Measurements from ENCODE around the gene SAP25. TPM values are rescaled to one million over a fixed set of nuclear protein-coding genes. Genes with fewer than 3 reads are reported as not detected.

Gene SAP25
- total and polyA plus RNA-seq, 4 donors = 0.33 to 0.84 (median 0.56) TPM; not detected in 1

- DNase-seq (ENCODE audit: low spot score) = no peak
- WGBS = 12% methylated on average over 20 of the region's 20 CpGs
- TF ChIP-seq, protein P1, sequence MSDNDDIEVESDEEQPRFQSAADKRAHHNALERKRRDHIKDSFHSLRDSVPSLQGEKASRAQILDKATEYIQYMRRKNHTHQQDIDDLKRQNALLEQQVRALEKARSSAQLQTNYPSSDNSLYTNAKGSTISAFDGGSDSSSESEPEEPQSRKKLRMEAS (IDR thresholded peaks at IDR 0.05) = no peak
- TF ChIP-seq RAD21 (IDR thresholded peaks at IDR 0.05) (peak in 1 of 2 donors; percentile 16), NR2F2 (IDR thresholded peaks at IDR 0.05) (peak; percentile 17)
- TF ChIP-seq, protein P2, sequence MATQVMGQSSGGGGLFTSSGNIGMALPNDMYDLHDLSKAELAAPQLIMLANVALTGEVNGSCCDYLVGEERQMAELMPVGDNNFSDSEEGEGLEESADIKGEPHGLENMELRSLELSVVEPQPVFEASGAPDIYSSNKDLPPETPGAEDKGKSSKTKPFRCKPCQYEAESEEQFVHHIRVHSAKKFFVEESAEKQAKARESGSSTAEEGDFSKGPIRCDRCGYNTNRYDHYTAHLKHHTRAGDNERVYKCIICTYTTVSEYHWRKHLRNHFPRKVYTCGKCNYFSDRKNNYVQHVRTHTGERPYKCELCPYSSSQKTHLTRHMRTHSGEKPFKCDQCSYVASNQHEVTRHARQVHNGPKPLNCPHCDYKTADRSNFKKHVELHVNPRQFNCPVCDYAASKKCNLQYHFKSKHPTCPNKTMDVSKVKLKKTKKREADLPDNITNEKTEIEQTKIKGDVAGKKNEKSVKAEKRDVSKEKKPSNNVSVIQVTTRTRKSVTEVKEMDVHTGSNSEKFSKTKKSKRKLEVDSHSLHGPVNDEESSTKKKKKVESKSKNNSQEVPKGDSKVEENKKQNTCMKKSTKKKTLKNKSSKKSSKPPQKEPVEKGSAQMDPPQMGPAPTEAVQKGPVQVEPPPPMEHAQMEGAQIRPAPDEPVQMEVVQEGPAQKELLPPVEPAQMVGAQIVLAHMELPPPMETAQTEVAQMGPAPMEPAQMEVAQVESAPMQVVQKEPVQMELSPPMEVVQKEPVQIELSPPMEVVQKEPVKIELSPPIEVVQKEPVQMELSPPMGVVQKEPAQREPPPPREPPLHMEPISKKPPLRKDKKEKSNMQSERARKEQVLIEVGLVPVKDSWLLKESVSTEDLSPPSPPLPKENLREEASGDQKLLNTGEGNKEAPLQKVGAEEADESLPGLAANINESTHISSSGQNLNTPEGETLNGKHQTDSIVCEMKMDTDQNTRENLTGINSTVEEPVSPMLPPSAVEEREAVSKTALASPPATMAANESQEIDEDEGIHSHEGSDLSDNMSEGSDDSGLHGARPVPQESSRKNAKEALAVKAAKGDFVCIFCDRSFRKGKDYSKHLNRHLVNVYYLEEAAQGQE (IDR thresholded peaks at IDR 0.05) = peak; percentile 55
- Histone ChIP-seq H3K9me3 (ENCODE audit: control insufficient read depth in 4 of 4, low read length in 3 of 4) (no peaks in the 10 kb centered on the region), H3K36me3 (ENCODE audit: control insufficient read depth in 4 of 4, insufficient read depth in 3 of 4, low read depth in 1 of 4, low read length in 3 of 4) (peaks cover 9 to 25% (median 13%) of the 10 kb centered on the region in 4 donors), H3K4me1 (ENCODE audit: control insufficient read depth in 4 of 4, insufficient read depth in 4 of 4, low read length in 3 of 4) (peaks cover 2 to 38% (median 23%) of the 10 kb centered on the region in 4 donors), H3K9ac (ENCODE audit: low read depth in 1 of 2, low read length in 2 of 2) (peak overlapping the region; percentile 63 to 76), H3K27me3 (ENCODE audit: control insufficient read depth in 4 of 4, insufficient read depth in 4 of 4, low read length in 3 of 4) (no peaks in the 10 kb centered on the region), H3K27ac (ENCODE audit: low read depth in 1 of 2, low read length in 2 of 2) (peak overlapping the region; percentile 97 to 98), H3K4me3 (ENCODE audit: low read depth in 1 of 3, low read length in 3 of 3) (peak overlapping the region; percentile 77 to 94 (median 85))
These were observed 11.2 kb upstream of the SAP25 start for GRCh38 chr7:100584683-100585510.

DNA sequence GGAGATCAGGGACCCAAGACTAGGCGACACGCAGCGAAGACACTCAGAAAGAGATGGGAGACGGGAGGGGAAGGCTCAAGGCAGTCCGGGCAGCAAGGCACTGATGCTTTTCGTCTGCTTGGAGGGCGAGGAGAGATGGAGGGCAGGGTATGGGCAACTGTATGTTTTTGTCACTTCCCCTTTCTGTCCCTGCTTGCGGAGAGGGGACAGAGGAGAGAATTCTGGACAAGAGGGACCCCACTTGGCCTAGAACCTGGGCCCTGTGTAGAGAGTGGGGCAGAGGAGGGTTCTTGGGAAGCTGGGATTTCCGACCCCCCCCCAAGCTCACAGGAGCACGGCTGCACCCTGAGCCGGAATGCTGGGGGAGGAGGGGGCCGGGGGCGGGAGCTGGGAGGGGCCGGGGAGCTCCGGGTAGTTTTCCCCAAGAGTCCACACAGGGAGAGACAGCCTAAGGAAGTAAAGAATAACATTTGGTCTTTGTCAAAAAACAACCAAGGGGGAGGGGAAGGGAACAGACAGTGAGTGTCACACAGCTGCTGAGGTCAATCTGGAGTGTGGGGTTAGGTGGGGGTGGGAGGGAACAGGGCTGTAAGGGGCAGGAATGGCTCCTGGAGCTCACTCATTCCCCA lies 10.5 kb upstream of the SAP25 start:
- 59% methylated on average over 15 of the region's 15 CpGs for WGBS
- Histone ChIP-seq H3K36me3 (ENCODE audit: control insufficient read depth in 4 of 4, insufficient read depth in 3 of 4, low read depth in 1 of 4, low read length in 3 of 4) (peaks cover 11 to 30% (median 16%) of the 10 kb centered on the region in 4 donors), H3K9ac (ENCODE audit: low read depth in 1 of 2, low read length in 2 of 2) (peak overlapping the region; percentile 21 to 63), H3K4me3 (ENCODE audit: low read depth in 1 of 3, low read length in 3 of 3) (peak overlapping the region in 2 of 3 donors; percentile 77 to 94), H3K27me3 (ENCODE audit: control insufficient read depth in 4 of 4, insufficient read depth in 4 of 4, low read length in 3 of 4) (no peaks in the 10 kb centered on the region), H3K27ac (ENCODE audit: low read depth in 1 of 2, low read length in 2 of 2) (peak overlapping the region; percentile 97 to 98), H3K9me3 (ENCODE audit: control insufficient read depth in 4 of 4, low read length in 3 of 4) (no peaks in the 10 kb centered on the region), H3K4me1 (ENCODE audit: control insufficient read depth in 4 of 4, insufficient read depth in 4 of 4, low read length in 3 of 4) (peaks cover 2 to 38% (median 23%) of the 10 kb centered on the region in 4 donors)
- TF ChIP-seq RAD21 (IDR thresholded peaks at IDR 0.05) (no peak), JUND (IDR thresholded peaks at IDR 0.05) (no peak)
- TF ChIP-seq, protein P2 (IDR thresholded peaks at IDR 0.05) = no peak
- DNase-seq (ENCODE audit: low spot score) = no peak
